Sigmoid colon (tissue), 7 donors: ENCODE data around the gene RAB3B. TPM values are rescaled to one million over a fixed set of nuclear protein-coding genes. Genes with fewer than 3 reads are reported as not detected.

ENCODE experiments used
- DNase-seq: peaks from one replicate; pipeline ENCODE4 v3.0.0-alpha.2; 2019
- H3K27ac ChIP-seq, 4 donors: fragments of 200-600 bp; sonication (generic); one replicate each; pipeline ENCODE4 v1.5.1; 2016 to 2019; ENCODE audit warnings: mild to moderate bottlenecking in 1 of 4
- H3K27me3 ChIP-seq, 3 donors: fragments of 200-600 bp; sonication (generic); one replicate each; pipeline ENCODE4 v1.5.1; 2019; ENCODE audit warnings: mild to moderate bottlenecking in 1 of 3
- H3K36me3 ChIP-seq, 4 donors: fragments of 200-600 bp; sonication (generic); one replicate each; pipeline ENCODE4 v1.5.1; 2016 to 2019
- H3K4me1 ChIP-seq, 4 donors: fragments of 200-600 bp; sonication (generic); one replicate each; pipeline ENCODE4 v1.5.1; 2017 to 2019
- H3K4me3 ChIP-seq, 4 donors: fragments of 200-600 bp; sonication (generic); one replicate each; pipeline ENCODE4 v1.5.1; 2017 to 2019; ENCODE audit warnings: mild to moderate bottlenecking in 2 of 4, moderate library complexity in 1 of 4
- H3K9me3 ChIP-seq, 4 donors: fragments of 200-600 bp in 3 of 4; sonication (generic) in 3 of 4; one replicate each; pipeline versions ENCODE4 v1.5.1 to v1.6.1; 2013 to 2019
- CTCF ChIP-seq, 4 experiments: fragments of 450-650 bp in 3 of 4; fragments of 200-600 bp in 1 of 4; IDR thresholded peaks; one replicate each; pipeline ENCODE4 v1.5.1; 2016 to 2019; ENCODE audit warnings: antibody characterized with exemption in 4 of 4, mild to moderate bottlenecking in 3 of 4, moderate library complexity in 2 of 4
- EP300 ChIP-seq, 4 donors: sonication (generic); formaldehyde crosslinking; IDR thresholded peaks; one replicate each; pipeline ENCODE4 v1.6.1; 2017; ENCODE audit warnings: antibody characterized with exemption in 4 of 4
- POLR2A ChIP-seq, 2 donors: fragments of 450-650 bp; IDR thresholded peaks; one replicate each; pipeline ENCODE4 v1.6.1; 2016; ENCODE audit warnings: antibody characterized with exemption in 2 of 2, mild to moderate bottlenecking in 2 of 2, moderate library complexity in 2 of 2
- POLR2AphosphoS5 ChIP-seq, 4 donors: sonication (generic); formaldehyde crosslinking; IDR thresholded peaks; one replicate each; pipeline ENCODE4 v1.6.1; 2017; ENCODE audit warnings: antibody characterized with exemption in 4 of 4
- WGBS, 2 donors: extraction: QIAGEN DNeasy Blood & Tissue Kit; methylation state at CpG; one replicate each; pipeline ENCODE4 v1.1.7; 2013; 5-methylcytosine and 5-hydroxymethylcytosine counted together
- intact Hi-C: fragments of 100-400 bp; cut with DNase I; formaldehyde crosslinking; loops from one replicate; pipeline ENCODE4 v1.15.1; 2023
- polyA plus RNA-seq, 3 donors: library from polyadenylated mRNA; stranded (reverse); fragments of 200-250 nt; gene quantifications; one replicate each; pipeline ENCODE4 v1.2.3, GENCODE V29; 2013
- total RNA-seq, 4 donors: library from RNA; depleted of rRNA; stranded (reverse); fragments of >200 nt; gene quantifications; one replicate each; pipeline ENCODE4 v1.1.0, GENCODE V29; 2016
- donor health status: healthy with polysubstance abuse.
- donor health status: Bipolar disorder and iron deficiency.
- donor health status: healthy.

The RAB3B gene
- total and polyA plus RNA-seq, 7 donors, result 1.5 to 4.3 (median 3.1) TPM

DNA sequence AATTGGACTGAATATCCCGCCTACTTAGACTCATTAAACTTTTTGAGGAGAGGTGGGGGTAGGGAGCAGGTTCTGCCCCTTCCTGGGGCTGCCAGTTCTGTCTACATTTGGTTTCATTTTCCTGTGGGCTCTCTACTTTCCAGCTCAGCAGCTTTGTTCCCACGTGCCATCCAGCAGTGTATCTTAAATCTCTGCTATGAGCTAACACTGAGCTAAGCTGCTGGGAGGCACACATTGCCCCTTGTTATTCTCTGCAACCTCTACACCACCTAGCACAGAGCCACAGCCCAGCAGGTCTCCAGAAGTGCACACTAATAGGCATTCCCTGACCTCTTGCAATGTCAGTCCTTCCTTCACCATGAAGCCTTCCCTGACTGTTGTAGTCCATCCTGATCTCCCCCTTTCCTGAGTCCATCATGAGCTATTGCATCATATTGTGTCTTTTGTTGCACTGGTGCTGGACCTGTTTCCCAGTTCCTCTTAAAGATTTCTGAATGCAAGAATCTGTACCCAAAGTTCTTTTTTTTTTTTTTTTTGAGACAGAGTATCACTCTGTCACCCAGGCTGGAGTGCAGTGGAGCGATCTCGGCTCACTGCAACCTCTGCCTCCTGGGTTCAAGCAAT, 83.3 kb downstream of the RAB3B start:
- 73 to 76% methylated on average over 4 of the region's 4 CpGs for WGBS, 2 donors
- H3K4me1 ChIP-seq, result peaks cover 0 to 14% (median 3%) of the 10 kb centered on the region in 4 donors
- DNase-seq, result no peak
- H3K27ac ChIP-seq, result no peak overlapping the region
- H3K36me3 ChIP-seq, result no peaks in the 10 kb centered on the region
- intact Hi-C loops, result no loop called here
- no peak overlapping the region for H3K4me3 ChIP-seq
- peaks cover 0 to 3% (median 3%) of the 10 kb centered on the region in 3 donors for H3K27me3 ChIP-seq
- no peaks in the 10 kb centered on the region for H3K9me3 ChIP-seq
- TF ChIP-seq POLR2A (IDR thresholded peaks at IDR 0.05), result no peak
- no peak for TF ChIP-seq CTCF (IDR thresholded peaks at IDR 0.05)
- no peak for TF ChIP-seq POLR2AphosphoS5 (IDR thresholded peaks at IDR 0.05)
- no peak for TF ChIP-seq EP300 (IDR thresholded peaks at IDR 0.05)

GRCh38 chr1:51906306-51907078, 84.0 kb downstream of the RAB3B start:
- intact Hi-C loops, result no loop called here
- peaks cover 0 to 5% (median 3%) of the 10 kb centered on the region in 3 donors for H3K27me3 ChIP-seq
- no peak for DNase-seq
- peaks cover 0 to 14% (median 3%) of the 10 kb centered on the region in 4 donors for H3K4me1 ChIP-seq
- H3K36me3 ChIP-seq, result no peaks in the 10 kb centered on the region
- H3K4me3 ChIP-seq, result no peak overlapping the region
- TF ChIP-seq EP300 (IDR thresholded peaks at IDR 0.05) (no peak), POLR2A (IDR thresholded peaks at IDR 0.05) (no peak), CTCF (IDR thresholded peaks at IDR 0.05) (no peak), POLR2AphosphoS5 (IDR thresholded peaks at IDR 0.05) (no peak)
- 47 to 73% methylated on average over 4 of the region's 4 CpGs for WGBS, 2 donors
- H3K27ac ChIP-seq, result no peak overlapping the region
- H3K9me3 ChIP-seq, result no peaks in the 10 kb centered on the region

DNA sequence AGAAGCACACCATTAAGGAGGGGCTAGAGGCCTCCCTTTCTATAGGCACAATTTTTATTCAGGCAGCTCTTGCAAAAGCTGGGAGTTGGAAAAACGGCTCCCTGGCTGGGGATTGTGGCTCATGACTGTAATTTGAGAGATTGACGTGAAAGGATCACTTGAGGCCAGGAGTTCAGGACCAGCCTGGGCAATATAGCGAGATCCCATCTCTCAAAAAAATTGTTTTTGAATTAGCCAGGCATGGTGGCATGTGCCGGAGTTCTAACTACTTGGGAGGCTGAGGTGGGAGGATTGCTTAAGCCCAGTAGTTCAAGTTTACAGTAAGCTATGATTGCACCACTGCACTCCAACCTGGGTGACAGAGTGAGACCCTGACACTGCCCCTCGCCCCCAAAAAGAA, 88.0 kb downstream of the RAB3B start:
- H3K4me3 ChIP-seq, result no peak overlapping the region
- no peak overlapping the region for H3K27ac ChIP-seq
- no peaks in the 10 kb centered on the region for H3K4me1 ChIP-seq
- peaks cover 0 to 11% (median 5%) of the 10 kb centered on the region in 3 donors for H3K27me3 ChIP-seq
- no peak for DNase-seq
- WGBS, 2 donors, result 87 to 88% methylated on average over 5 of the region's 5 CpGs
- intact Hi-C loops, result no loop called here
- H3K36me3 ChIP-seq, result no peaks in the 10 kb centered on the region
- no peak for TF ChIP-seq CTCF (IDR thresholded peaks at IDR 0.05)
- no peak for TF ChIP-seq EP300 (IDR thresholded peaks at IDR 0.05)
- H3K9me3 ChIP-seq, result no peaks in the 10 kb centered on the region

- Histone ChIP-seq H3K27me3 (peaks cover 0 to 14% (median 5%) of the 10 kb centered on the region in 3 donors), H3K4me3 (no peak overlapping the region), H3K36me3 (no peaks in the 10 kb centered on the region), H3K27ac (no peak overlapping the region), H3K9me3 (no peaks in the 10 kb centered on the region), H3K4me1 (peaks cover 0 to 5% (median 0%) of the 10 kb centered on the region in 4 donors)
- TF ChIP-seq POLR2AphosphoS5 (IDR thresholded peaks at IDR 0.05) (no peak), POLR2A (IDR thresholded peaks at IDR 0.05) (no peak), EP300 (IDR thresholded peaks at IDR 0.05) (no peak), CTCF (IDR thresholded peaks at IDR 0.05) (no peak)
- intact Hi-C loops, result no loop called here
- DNase-seq, result no peak
- 84 to 89% methylated on average over 4 of the region's 4 CpGs for WGBS, 2 donors
Observed at GRCh38 chr1:51901151-51901550, 89.3 kb downstream of the RAB3B start.
